GM21529 (cell line): ENCODE measurements around the gene TSC22D4.

ENCODE experiments used
- ATAC-seq: cut with Tn5 transposase; IDR thresholded peaks from one replicate; pipeline ENCODE4 v1.9.1; 2021; ENCODE audit not compliant: unreplicated experiment

Gene TSC22D4

DNA sequence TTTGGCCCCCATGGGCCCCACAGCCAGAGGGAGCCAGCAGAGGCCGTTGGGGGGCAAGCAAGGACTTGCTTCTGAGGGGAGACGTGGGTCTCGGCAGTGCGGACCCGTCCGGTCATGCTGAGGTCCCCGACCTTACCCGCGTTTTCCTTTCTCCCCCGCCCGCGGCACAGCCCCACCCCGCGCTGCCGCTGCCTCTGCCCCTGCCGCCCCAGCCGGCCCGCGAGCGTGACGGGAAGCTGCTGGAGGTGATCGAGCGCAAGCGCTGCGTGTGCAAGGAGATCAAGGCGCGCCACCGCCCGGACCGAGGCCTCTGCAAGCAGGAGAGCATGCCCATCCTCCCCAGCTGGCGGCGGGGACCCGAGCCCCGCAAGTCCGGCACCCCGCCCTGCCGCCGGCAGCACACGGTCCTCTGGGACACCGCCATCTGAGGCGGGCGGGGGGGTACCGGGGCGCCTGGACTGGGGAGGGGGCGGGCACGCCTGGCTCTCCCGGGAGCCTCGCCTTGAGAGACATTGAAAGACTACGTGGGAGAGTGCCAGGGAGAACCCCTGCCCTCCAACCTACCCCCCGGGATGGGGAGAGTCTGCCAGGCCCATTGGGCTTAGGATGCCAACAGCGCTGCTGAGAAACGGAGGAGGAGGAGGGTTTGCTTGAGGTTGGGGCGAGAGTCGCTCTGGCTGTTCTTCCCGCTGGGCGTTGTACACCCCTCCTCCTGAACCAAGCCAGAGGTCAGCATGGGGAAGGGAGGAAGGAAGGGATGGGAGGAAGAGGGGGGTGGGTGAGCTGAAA, 14.7 kb upstream of the TSC22D4 start:
- no peak for ATAC-seq

DNA sequence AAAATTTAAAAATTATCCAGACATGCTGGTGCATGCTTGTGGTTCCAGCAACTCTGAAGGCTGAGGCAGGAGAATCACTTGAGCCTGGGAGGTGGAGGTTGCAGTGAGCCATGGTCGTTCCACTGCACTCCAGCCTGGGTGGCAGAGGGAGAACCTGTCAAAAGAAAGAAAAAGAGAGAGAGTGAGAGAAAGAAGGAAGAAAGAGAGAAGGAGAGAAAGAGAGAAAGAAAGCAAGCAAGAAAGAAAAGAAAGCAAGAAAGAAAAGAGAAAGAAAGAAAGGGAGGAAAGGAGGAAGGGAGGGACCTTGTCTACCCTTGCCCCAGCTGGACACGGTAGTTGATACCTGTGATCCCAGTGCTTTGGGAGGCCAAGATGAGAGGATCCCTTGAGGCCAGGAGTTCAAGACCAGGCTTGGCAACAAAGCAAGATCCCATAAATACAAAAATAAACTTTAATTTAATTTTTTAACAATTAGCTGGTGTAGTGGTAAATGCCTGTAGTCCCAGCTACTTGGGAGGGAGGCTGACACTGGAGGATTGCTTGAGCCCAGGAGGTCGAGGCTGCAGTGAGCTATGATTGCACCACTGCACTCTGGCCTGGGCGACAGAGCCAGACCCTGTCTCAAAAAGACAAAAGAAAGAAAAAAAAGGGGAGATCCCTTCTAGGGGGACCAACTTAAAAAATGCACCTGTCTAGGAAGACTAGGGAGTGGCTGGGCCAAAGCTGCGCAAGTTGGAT, 13.9 kb upstream of the TSC22D4 start:
- no peak for ATAC-seq

DNA sequence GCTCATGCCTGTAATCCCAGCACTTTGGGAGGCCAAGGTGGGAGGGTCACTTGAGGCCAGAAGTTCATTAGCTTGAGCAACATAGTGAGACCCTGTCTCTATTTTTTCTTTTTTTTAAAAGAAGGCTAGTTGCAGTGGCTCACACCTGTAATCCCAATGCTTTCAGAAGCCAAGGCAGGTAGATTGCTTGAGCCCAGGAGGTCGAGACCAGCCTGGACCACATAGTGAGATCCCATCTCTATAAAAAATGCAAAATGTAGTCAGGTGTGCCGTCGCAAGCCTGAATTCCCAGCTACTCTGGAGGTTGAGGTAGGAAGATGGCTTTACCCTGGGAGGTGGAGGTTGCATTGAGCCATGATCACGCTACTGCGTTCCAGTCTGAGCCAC, 12.2 kb upstream of the TSC22D4 start:
- no peak for ATAC-seq

DNA sequence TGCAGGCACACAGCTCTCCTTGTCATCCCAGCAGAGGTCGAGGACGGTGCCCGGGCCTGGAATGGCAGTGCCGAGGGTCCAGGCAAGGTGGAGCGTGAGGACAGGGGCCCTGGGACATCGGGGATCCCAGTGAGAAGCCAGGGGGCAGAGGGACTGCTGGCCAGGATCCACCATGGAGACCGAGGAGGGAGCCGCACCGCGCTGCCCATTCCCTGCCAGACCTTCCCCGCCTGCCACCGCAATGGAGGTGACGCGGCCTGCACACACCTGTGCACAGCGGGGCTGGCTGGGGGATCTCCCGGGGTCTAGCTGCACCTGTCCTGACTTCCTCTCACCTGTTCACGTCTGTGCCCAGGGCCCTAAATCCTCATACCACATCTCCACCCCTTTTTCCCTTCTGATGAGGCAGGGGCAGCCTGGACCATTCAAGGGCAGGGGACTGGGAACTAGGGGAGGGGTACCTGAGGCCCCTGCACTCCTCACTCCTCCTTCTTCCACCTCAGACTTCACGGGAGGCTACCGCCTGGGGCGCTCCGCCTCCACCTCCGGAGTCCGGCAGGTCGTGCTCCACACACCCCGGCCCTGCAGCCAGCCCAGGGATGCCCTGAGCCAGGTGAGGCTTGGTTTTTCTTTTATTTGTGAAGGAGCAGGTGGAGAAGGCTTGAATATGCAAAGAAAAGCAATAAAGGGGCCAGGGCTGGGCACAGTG, 11.6 kb upstream of the TSC22D4 start:
- no peak for ATAC-seq

DNA sequence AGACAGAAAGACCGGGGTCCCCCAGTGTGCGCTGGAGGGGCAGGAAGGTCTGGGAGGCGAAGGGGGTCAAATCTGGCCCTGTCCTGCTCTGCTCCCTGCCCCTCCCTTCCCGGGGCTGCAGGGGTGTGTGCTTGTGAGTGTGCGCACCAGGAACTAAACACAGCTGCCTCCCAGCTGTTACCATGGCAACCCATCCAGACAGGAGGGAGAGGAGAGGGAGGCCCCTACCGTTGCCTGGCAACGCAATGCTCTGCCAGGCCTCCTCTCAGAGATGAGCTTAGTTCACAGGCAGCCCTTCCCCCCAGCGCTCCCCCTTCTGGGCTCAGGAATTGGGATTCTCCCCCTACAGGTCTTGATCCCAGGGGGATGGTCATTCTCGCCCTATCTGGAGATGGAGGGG, 10.8 kb upstream of the TSC22D4 start:
- no peak for ATAC-seq

DNA sequence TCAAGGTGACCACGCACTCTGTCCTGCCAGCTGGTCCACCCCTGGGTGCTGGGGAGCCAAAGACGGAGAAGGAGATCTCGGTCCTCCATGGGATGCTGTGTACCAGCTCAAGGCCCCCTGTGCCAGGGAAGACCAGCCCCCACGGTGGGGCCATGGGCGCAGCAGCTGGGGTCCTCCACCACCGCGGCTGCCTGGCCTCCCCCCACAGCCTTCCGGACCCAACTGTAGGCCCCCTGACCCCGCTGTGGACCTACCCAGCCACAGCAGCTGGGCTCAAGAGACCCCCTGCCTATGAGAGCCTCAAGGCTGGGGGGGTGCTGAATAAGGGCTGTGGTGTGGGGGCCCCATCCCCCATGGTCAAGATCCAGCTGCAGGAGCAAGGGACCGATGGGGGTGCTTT, 10.1 kb upstream of the TSC22D4 start:
- no peak for ATAC-seq

DNA sequence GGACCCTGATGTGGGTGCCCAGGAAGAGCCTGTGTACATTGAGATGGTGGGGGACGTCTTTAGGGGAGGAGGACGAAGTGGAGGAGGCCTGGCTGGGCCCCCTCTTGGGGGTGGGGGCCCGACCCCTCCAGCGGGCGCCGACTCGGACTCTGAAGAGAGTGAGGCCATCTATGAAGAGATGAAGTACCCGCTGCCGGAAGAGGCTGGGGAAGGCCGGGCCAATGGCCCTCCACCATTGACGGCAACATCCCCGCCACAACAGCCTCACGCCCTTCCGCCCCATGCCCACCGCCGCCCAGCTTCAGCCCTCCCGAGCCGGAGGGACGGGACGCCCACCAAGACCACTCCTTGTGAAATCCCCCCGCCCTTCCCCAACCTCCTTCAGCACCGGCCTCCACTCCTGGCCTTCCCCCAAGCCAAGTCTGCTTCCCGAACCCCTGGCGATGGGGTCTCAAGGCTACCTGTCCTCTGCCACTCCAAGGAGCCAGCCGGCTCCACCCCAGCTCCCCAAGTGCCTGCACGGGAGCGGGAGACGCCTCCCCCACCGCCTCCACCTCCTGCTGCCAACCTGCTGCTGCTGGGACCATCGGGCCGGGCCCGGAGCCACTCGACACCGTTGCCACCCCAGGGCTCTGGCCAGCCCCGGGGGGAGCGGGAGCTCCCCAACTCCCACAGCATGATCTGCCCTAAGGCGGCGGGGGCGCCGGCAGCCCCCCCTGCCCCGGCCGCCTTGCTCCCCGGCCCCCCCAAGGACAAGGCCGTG, 9.5 kb upstream of the TSC22D4 start:
- ATAC-seq: no peak

DNA sequence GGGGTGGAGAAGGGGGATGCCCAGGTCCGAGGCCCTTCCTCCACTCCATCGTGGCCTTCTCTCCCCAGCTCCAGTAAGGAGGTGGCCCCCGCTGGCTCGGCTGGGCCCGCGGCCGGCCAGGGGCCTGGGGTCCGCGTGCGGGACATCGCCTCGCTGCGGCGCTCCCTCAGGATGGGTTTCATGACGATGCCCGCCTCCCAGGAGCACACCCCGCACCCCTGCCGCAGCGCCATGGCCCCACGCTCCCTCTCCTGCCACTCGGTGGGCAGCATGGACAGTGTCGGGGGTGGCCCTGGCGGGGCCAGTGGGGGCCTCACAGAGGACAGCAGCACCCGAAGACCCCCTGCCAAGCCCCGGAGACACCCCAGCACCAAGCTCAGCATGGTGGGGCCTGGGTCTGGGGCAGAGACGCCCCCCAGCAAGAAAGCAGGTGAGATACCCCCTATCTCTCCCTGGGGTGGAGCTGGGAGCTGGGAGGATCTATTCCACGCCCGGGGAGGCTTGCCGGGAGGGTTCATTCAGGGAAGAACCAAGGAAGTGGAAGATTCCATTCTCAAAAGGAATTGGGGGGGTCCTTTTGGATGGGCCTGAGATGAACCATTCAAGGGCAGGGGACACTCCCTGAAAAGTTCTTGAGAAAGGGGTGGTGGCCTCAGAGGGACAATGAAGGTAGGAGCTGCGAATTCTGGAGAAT, 7.9 kb upstream of the TSC22D4 start:
- ATAC-seq: no peak

DNA sequence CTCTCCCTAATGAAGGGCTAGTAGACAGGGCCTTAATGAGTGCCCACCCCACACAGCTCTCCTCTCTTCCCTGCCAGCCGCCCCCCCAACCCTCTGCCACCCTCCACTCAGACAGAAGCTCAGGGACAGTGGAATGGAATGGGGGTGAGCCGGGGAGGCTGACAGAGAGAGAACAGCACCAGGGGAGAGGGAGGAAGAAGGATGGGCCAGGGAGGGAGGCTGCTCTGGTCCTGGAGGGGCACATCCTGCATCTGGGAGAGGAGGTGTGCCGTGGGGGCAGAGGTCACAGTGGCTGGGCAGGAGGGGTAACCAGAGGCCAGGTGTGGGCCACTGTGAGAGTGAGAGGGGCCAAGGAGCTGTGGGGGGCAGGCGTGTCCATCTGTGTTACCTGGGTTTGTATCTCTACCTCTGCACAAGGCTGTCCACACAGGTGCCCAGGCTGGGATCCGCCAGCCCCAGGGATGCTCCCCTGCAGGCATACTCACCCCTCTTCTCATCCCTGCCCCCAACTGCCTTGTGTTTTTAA, 7.2 kb upstream of the TSC22D4 start:
- ATAC-seq: no peak

DNA sequence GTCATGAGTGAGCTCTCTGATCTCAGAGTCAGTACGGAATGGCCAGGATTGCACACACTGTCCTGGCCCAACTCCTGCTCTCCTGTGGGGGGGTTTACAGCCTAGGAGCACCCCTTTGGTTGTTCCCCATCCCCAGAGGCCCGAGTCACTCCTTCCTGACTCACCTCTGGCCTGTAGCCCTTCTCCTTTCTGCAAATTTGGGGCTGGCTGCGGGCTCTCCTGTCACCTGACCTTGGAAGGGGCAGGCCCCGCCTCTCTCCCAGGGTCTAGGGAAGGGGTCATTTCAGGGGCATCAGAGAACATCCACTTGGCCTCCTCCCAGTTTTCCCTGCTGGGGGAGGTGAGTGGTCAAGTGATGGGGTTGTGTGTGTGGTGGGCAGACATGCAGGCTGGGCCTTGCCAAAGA, 6.5 kb upstream of the TSC22D4 start:
- ATAC-seq: no peak

DNA sequence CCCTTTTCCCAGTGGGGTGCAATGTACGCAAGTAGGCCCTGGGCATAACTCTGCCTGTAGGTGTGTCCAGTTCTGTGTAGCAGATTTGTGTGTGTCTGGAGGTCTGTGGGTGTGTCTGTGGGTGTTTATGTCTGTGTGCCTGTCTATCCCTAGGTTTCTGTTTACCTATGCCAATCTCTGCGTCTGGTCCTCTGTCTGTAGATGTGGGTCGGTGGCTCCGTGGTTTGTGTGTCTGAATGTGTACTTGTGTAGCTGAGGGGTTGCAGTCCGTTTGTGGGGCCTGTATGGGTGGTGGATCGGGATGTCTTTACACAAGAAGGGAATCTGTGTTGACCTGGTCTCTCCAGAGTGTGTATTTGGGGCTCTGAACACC, 5.6 kb upstream of the TSC22D4 start:
- ATAC-seq: no peak

DNA sequence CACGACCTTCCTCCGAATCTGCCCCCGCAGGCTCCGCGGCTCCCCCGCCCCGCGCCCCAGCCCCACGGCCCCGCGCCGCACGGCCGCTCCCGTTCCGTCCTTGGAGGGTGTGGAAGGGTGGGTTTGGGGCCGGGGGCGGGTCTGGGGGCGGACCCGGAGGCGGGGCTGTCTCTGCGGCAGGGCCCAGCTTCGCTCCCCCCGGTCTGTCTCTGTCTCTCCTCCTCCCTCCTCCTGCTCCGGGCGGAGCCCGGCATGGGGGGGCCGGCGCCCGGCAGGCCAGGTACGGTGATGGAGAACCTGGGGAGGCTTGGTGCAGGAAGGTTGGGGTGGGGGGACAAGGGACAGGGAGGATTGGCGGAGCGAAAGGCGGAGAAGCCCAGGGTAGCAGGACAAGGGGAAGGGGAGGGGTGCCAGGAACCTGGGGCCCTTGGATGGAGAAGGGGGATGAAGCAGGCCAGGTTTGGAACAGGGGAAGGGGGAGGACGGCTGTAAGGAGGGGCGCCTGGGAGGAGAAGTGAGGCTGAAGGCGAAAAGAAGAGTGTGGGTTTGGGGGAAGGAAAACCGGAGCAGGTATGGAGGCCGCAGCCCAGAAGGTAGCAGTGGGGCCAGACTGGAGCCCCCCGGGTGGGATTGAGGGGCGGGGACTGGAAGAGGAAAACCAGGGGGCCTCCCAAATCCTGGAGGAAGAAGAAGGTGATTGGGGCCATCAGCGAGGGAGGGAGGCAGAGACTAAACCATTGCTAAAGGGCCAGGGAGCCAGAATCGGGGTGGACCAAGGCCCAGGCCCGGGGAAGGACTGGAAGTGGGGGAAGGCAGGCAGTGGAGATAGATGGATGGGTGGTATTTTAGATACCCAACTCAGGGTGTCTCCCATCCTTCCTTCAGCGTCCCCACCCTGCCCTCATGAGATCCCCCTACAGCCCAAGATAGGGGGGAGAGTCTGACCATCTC, 5.0 kb upstream of the TSC22D4 start, which contains the start of gene NYAP1:
TSS of gene NYAP1 (plus strand) at position 206 of the 951 bp plus-strand sequence. CDS start 1,385 bp downstream, outside the sequence.
- ATAC-seq: no peak

DNA sequence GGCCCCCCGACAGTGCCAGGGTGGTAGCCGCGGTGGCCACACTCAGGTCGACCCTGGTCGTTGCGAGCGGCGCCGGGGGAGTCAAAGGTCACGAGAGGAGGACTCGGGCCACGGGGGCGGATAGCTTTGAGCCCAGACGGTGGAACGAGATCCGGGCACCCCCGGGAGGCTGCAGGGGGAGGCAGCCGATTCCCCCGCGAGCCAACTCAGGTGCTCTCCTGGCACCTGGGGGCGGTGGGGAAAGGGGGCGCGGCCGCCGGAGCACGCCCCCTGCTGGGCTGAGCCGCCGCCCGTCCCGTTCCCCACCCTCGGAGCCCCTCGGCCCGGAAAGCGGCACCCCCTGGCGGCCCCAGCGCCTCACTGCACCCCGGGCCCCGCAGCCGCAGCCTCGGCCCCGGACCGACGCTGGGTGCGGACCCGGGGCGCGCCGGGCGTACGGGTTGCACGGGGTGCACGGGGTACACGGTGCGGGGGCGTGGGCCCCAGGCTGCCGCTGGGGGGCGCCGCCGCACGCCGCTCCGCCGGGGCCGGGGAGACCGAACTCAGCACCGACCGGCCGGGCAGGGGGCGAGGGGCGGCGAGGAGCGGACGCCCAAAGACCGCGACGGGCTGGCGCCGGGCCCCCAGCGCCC, 4.2 kb upstream of the TSC22D4 start:
- ATAC-seq: no peak

DNA sequence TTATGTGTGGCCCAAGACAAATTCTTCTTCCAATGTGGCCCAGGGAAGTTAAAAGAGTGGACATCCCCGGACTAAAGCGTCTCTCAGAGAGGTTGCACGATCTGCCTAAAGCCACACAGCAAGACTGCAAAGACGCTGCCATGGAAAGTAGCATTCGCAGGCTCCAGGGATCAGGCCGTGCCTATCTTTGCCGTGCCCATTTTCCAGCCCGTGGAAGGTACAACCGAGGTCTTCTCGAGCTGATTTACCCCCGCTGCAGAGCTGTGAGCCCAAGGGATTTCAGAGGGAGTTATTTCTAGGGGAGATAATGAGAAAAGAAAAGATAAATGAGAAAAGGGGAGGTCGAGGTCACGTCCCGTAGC, 3.7 kb upstream of the TSC22D4 start:
- no peak for ATAC-seq

DNA sequence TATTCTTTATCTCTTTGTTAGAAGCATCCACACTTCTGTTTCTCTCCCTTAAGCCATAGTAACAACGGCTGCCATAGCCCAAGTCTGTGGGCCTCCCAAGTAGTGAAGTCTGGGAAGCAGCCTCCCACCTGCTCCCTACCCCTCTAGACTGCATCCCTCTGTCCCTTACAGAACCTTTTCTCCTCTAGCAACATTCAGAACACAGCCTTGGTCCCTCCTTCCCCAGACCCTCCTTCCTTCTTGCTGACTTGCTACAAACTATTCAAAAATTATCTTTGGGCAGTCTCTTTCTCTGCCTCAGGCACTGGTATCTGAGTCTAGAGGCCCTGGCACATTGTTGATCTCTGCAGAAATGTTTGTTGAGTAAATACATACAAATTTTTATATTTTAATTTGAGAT, 2.5 kb upstream of the TSC22D4 start:
- ATAC-seq: no peak

DNA sequence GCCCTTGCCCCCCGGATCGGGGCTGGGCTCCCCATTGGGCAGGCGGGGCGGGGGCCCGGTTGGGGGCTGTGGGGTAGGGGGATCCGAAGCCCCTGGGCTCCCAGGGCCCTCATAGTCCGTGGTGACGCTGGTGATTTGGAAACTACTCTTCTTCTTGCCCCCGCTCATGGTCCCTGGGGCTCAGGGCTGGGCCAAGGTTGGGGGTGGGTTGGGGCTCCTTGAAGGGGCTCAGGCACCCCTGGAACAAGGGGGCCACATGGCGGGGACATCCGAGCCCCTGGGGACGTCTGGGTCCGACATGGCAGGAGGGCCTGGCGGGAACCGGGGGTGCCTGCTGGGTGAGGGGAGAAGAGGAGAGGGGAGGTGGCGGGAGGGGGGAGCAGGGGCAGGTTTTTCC, 1.1 kb downstream of the TSC22D4 start:
- ATAC-seq: no peak

DNA sequence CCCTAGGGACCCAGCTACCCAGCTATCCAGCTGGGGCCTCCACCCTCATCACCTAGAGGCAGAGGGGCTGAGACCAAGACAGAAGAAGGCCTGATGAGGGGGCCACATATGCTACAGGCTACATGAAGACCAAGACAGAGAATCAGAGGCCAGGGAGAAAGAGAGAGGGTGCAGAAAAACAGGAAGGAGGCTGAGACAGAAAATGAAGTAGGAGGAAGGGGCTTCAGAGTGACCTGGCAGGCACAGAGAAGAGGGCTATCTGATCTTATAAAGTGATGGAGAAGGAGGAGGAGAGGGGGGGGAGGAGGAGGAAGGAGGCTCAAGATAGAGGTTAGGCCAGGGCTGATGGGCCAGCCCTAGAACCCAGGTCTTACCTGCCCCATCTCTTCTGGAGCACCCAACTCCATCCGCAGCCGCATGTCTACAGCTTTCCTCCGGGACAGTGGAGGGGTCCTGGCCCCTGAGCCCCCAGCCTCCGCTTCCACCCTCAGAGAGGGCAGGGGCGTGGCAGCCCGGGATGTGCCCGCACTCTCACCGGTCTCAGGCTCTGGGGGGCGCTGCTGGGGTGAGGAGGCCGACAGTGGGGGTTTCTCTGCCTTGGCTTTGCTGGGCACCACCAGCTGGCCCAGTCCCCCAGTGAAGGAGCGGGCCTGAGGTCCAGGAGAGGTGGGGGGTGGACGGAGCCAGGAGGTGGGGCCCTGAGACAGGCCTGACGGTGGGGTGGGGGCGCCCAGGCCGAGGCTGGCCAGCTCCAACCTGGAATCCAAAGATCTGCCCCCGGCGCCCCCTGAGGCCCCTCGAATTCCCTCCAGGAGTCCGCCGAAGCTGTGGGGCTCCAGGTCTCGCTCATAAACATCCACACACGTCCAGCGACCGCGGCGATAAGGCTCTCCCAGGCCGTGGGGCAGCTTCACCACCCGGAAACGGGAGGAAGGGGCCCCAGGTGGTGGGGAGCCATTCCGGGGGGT, 1.8 kb downstream of the TSC22D4 start:
- no peak for ATAC-seq
